Neural progenitor cell (in vitro differentiated cells): Measurements from ENCODE around the gene TRPM3. TPM values are rescaled to one million over a fixed set of nuclear protein-coding genes. Genes with fewer than 3 reads are reported as not detected.

Source experiments
- DNase-seq: peaks from one replicate; pipeline ENCODE4 v3.0.0-alpha.2; 2016; ENCODE audit warnings: low spot score
- H2AFZ ChIP-seq: fragments of 200-600 bp; sonication (generic); replicated peaks from 2 replicates; pipeline ENCODE4 v1.6.1; 2016; ENCODE audit warnings: antibody characterized with exemption
- H3F3A ChIP-seq: fragments of 200-600 bp; sonication (generic); 2 replicates; pipeline ENCODE4 v1.6.1; 2016; ENCODE audit warnings: antibody characterized with exemption, low read depth
- H3K27ac ChIP-seq: fragments of 200-600 bp; sonication (generic); 2 replicates; pipeline ENCODE4 v1.5.1; 2016; ENCODE audit warnings: mild to moderate bottlenecking
- H3K27me3 ChIP-seq: fragments of 200-600 bp; sonication (generic); 2 replicates; pipeline ENCODE4 v1.6.1; 2016; ENCODE audit warnings: mild to moderate bottlenecking, moderate library complexity
- H3K36me3 ChIP-seq: fragments of 200-600 bp; sonication (generic); 2 replicates; pipeline ENCODE4 v1.5.1; 2016
- H3K4me1 ChIP-seq: fragments of 200-600 bp; sonication (generic); 2 replicates; pipeline ENCODE4 v1.6.1; 2016; ENCODE audit warnings: mixed run types
- H3K4me2 ChIP-seq: fragments of 200-600 bp; sonication (generic); 2 replicates; pipeline ENCODE4 v1.6.1; 2016
- H3K4me3 ChIP-seq: fragments of 200-600 bp; sonication (generic); 2 replicates; pipeline ENCODE4 v1.5.1; 2016
- H3K79me2 ChIP-seq: fragments of 200-600 bp; sonication (generic); 2 replicates; pipeline ENCODE4 v1.6.1; 2016; ENCODE audit warnings: low read depth
- H3K9ac ChIP-seq: fragments of 200-600 bp; sonication (generic); 2 replicates; pipeline ENCODE4 v1.6.1; 2016
- H3K9me3 ChIP-seq: fragments of 200-600 bp; sonication (generic); 2 replicates; pipeline ENCODE4 v1.5.1; 2016; ENCODE audit warnings: low read depth
- H4K20me1 ChIP-seq: fragments of 200-600 bp; sonication (generic); 2 replicates; pipeline ENCODE4 v1.6.1; 2016; ENCODE audit warnings: low read depth
- H3K27ac Mint-ChIP-seq: 3 replicates; pipeline ENCODE4 v1.8.0; 2021; ENCODE audit warnings: mixed read lengths
- H3K27me3 Mint-ChIP-seq: 2 replicates; pipeline ENCODE4 v1.8.0; 2022; ENCODE audit warnings: low read depth, mild to moderate bottlenecking, inconsistent platforms, moderate library complexity, mixed read lengths; ENCODE audit not compliant: insufficient read depth
- H3K36me3 Mint-ChIP-seq: 3 replicates; pipeline ENCODE4 v1.8.0; 2021; ENCODE audit warnings: mixed read lengths
- H3K4me1 Mint-ChIP-seq: 3 replicates; pipeline ENCODE4 v1.8.0; 2021; ENCODE audit warnings: mixed read lengths
- H3K4me3 Mint-ChIP-seq: 3 replicates; pipeline ENCODE4 v1.8.0; 2021; ENCODE audit warnings: mild to moderate bottlenecking, moderate library complexity, mixed read lengths
- H3K9me3 Mint-ChIP-seq: 3 replicates; pipeline ENCODE4 v1.8.0; 2020; ENCODE audit warnings: mixed read lengths
- CTCF ChIP-seq: fragments of 200-600 bp; sonication (generic); IDR thresholded peaks from 2 replicates; pipeline ENCODE4 v1.5.1; 2017; ENCODE audit warnings: antibody characterized with exemption, mild to moderate bottlenecking
- EZH2 ChIP-seq: fragments of 200-600 bp; sonication (generic); IDR thresholded peaks from 2 replicates; pipeline ENCODE4 v1.6.1; 2017; ENCODE audit warnings: antibody characterized with exemption, mild to moderate bottlenecking, moderate library complexity
- EZH2phosphoT487 ChIP-seq: fragments of 200-600 bp; sonication (generic); IDR thresholded peaks from 2 replicates; pipeline ENCODE4 v1.6.1; 2017; ENCODE audit warnings: antibody characterized with exemption
- total RNA-seq: library from RNA; depleted of rRNA; stranded (reverse); fragments of >200 nt; gene quantifications from 2 replicates; pipeline ENCODE4 v1.2.3, GENCODE V29; 2015; ENCODE audit warnings: low replicate concordance

TRPM3 gene
- total RNA-seq, 1 donor from 2014 or later: 37.2 TPM

- Histone ChIP-seq H3K4me1 (peaks cover 12% of the 10 kb centered on the region), H2AFZ (no peak overlapping the region), H4K20me1 (no peaks in the 10 kb centered on the region), H3K36me3 (no peaks in the 10 kb centered on the region), H3K4me3 (no peak overlapping the region), H3K9me3 (no peaks in the 10 kb centered on the region), H3K79me2 (peaks cover 100% of the 10 kb centered on the region), H3K4me2 (no peak overlapping the region), H3K27me3 (no peaks in the 10 kb centered on the region), H3K27ac (no peak overlapping the region), H3F3A (no peaks in the 10 kb centered on the region), H3K9ac (no peak overlapping the region)
- H3K4me3 Mint-ChIP-seq: no peak overlapping the region
- H3K27me3 Mint-ChIP-seq: no peaks in the 10 kb centered on the region
- TF ChIP-seq EZH2phosphoT487: no peak
- TF ChIP-seq CTCF: no peak
- TF ChIP-seq EZH2: no peak
- no peaks in the 10 kb centered on the region for H3K4me1 Mint-ChIP-seq
- DNase-seq: no peak
- H3K36me3 Mint-ChIP-seq: peaks cover 13% of the 10 kb centered on the region
- peaks cover 2% of the 10 kb centered on the region for H3K9me3 Mint-ChIP-seq
- no peak overlapping the region for H3K27ac Mint-ChIP-seq
These were observed 22.6 kb downstream of the TRPM3 start for GRCh38 chr9:71098801-71099200.

GRCh38 chr9:71097671-71098070 lies 23.8 kb downstream of the TRPM3 start:
- H3K36me3 Mint-ChIP-seq: peaks cover 21% of the 10 kb centered on the region

GRCh38 chr9:71096421-71097108 lies 24.9 kb downstream of the TRPM3 start:
- DNase-seq: no peak

More at GRCh38 chr9:71097671-71098070, 23.8 kb downstream of the TRPM3 start:
- H3K4me1 Mint-ChIP-seq: no peaks in the 10 kb centered on the region
- no peak overlapping the region for H3K27ac Mint-ChIP-seq
- Histone ChIP-seq H3K27ac (no peak overlapping the region), H3K9ac (no peak overlapping the region), H2AFZ (no peak overlapping the region), H3K79me2 (peaks cover 100% of the 10 kb centered on the region), H3K4me2 (no peak overlapping the region), H3K4me1 (peaks cover 12% of the 10 kb centered on the region), H3K9me3 (peaks cover 4% of the 10 kb centered on the region), H3K27me3 (no peaks in the 10 kb centered on the region), H3F3A (no peaks in the 10 kb centered on the region), H3K4me3 (no peak overlapping the region), H3K36me3 (no peaks in the 10 kb centered on the region), H4K20me1 (no peaks in the 10 kb centered on the region)
- no peaks in the 10 kb centered on the region for H3K27me3 Mint-ChIP-seq
- H3K4me3 Mint-ChIP-seq: no peak overlapping the region
- no peak for DNase-seq
- TF ChIP-seq EZH2phosphoT487: no peak
- no peak for TF ChIP-seq CTCF
- TF ChIP-seq EZH2: no peak
- H3K9me3 Mint-ChIP-seq: peaks cover 12% of the 10 kb centered on the region

More at GRCh38 chr9:71096421-71097108, 24.9 kb downstream of the TRPM3 start:
- Histone ChIP-seq H3K4me2 (no peak overlapping the region), H3K4me1 (peaks cover 8% of the 10 kb centered on the region), H2AFZ (no peak overlapping the region), H3K4me3 (no peak overlapping the region), H4K20me1 (no peaks in the 10 kb centered on the region), H3K27me3 (no peaks in the 10 kb centered on the region), H3K9ac (no peak overlapping the region), H3K27ac (no peak overlapping the region), H3K79me2 (peaks cover 100% of the 10 kb centered on the region), H3F3A (no peaks in the 10 kb centered on the region), H3K9me3 (peaks cover 7% of the 10 kb centered on the region), H3K36me3 (no peaks in the 10 kb centered on the region)
- H3K27me3 Mint-ChIP-seq: no peaks in the 10 kb centered on the region
- no peaks in the 10 kb centered on the region for H3K4me1 Mint-ChIP-seq
- no peak for TF ChIP-seq CTCF
- TF ChIP-seq EZH2: no peak
- no peak for TF ChIP-seq EZH2phosphoT487
- no peak overlapping the region for H3K27ac Mint-ChIP-seq
- H3K9me3 Mint-ChIP-seq: peaks cover 12% of the 10 kb centered on the region
- H3K36me3 Mint-ChIP-seq: peaks cover 20% of the 10 kb centered on the region
- no peak overlapping the region for H3K4me3 Mint-ChIP-seq
